BE2C (cell line): Measurements from ENCODE around the gene TMPRSS15.

ENCODE experiments used
- DNase-seq: peaks from one replicate; pipeline ENCODE4 v3.0.0-alpha.2; 2020
- H3K27me3 ChIP-seq: fragments of 250-450 bp; sonication (Bioruptor Pico); 2 replicates; pipeline ENCODE4 v1.5.1; 2020; ENCODE audit warnings: mild to moderate bottlenecking
- H3K36me3 ChIP-seq: fragments of 250-450 bp; sonication (Bioruptor Pico); 2 replicates; pipeline ENCODE4 v1.5.1; 2020; ENCODE audit warnings: mild to moderate bottlenecking
- H3K4me1 ChIP-seq: fragments of 250-450 bp; sonication (Bioruptor Pico); 2 replicates; pipeline ENCODE4 v1.5.1; 2020
- H3K4me3 ChIP-seq: 2 replicates; pipeline ENCODE4 v1.5.1; 2011; ENCODE audit warnings: low read depth, low read length
- H3K9me3 ChIP-seq: fragments of 250-450 bp; sonication (Bioruptor Pico); 2 replicates; pipeline ENCODE4 v1.5.1; 2020
- CTCF ChIP-seq: IDR thresholded peaks from 2 replicates; pipeline ENCODE4 v1.5.1; 2012; ENCODE audit warnings: mild to moderate bottlenecking, low read depth, low read length

TMPRSS15 gene

GRCh38 chr21:18335651-18336236 is 67.8 kb downstream of the TMPRSS15 start:
- peaks cover 15% of the 10 kb centered on the region for H3K4me1 ChIP-seq
- no peaks in the 10 kb centered on the region for H3K36me3 ChIP-seq
- no peak for DNase-seq
- H3K9me3 ChIP-seq: no peaks in the 10 kb centered on the region
- H3K27me3 ChIP-seq: no peaks in the 10 kb centered on the region
- no peak for TF ChIP-seq CTCF
- H3K4me3 ChIP-seq: no peak overlapping the region

- no peak for TF ChIP-seq CTCF
- DNase-seq: peak; percentile 72
- Histone ChIP-seq H3K4me3 (no peak overlapping the region), H3K36me3 (no peaks in the 10 kb centered on the region), H3K27me3 (no peaks in the 10 kb centered on the region), H3K4me1 (peaks cover 15% of the 10 kb centered on the region), H3K9me3 (no peaks in the 10 kb centered on the region)
These were observed 69.5 kb downstream of the TMPRSS15 start for GRCh38 chr21:18334066-18334465.

DNA sequence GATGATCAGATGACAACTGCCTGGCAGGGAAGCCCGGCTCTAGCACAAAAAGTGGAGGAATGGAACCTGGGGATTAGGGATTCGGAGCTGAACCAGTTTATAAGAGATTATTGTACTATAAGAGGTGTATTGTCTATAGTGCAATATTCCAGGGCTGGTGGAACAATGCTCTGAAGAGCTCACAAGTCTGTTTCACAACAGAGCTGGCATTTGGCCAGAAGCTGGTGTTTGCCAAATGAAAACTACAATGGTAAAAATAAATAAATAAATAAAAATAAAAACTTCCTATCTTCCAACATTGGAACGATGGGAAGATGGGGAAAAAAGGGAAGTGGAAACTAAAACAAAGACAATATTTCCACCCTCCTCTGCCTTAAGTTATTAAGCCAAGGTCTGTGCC is 85.4 kb downstream of the TMPRSS15 start:
- Histone ChIP-seq H3K27me3 (no peaks in the 10 kb centered on the region), H3K4me1 (peaks cover 4% of the 10 kb centered on the region; the same call in 1 of the 2 replicates), H3K36me3 (no peaks in the 10 kb centered on the region), H3K9me3 (no peaks in the 10 kb centered on the region), H3K4me3 (no peak overlapping the region)
- TF ChIP-seq CTCF: no peak
- DNase-seq: peak; percentile 26

DNA sequence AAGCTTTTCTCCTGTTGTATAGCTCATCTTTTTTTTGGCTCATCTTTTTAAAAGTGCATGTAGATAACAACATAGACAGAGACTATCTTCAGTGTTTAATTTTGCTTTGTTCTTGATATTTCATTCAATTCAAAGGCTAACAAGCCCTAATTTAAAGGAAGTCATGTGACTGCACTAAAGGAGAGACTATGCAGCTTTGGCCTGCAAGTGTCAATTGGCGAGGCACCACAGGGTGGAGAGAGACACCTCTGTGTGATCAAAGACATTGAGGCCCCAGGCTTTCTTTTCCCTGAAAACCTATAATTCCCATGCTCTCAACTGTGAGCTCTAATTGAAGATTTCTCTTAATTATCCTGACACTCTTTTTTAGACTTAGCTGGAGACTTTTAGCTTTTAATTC is 105.4 kb downstream of the TMPRSS15 start:
- Histone ChIP-seq H3K4me3 (no peak overlapping the region), H3K9me3 (no peaks in the 10 kb centered on the region), H3K27me3 (no peaks in the 10 kb centered on the region), H3K4me1 (no peaks in the 10 kb centered on the region; the same call in 1 of the 2 replicates), H3K36me3 (no peaks in the 10 kb centered on the region)
- no peak for DNase-seq
- peak; percentile 36 for TF ChIP-seq CTCF

DNA sequence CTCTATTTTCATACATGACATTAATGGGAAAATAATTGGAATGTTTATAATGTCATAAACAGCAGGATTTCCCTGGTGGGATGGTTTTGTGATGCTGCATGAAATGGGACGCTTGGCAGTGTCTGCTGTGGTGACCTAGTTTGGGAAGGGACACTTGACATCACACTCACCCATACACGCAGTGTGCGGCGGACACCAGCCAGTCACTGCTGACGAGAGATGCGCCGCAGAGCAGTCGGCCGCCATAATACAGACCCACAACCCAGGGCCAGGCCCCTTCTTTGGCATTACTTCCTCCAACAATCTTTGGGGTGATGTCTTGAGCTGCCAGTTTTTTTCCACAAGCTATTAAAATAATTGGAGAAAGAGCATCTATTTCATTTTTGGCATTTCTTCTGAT is 109.5 kb downstream of the TMPRSS15 start:
- no peak for TF ChIP-seq CTCF

DNA sequence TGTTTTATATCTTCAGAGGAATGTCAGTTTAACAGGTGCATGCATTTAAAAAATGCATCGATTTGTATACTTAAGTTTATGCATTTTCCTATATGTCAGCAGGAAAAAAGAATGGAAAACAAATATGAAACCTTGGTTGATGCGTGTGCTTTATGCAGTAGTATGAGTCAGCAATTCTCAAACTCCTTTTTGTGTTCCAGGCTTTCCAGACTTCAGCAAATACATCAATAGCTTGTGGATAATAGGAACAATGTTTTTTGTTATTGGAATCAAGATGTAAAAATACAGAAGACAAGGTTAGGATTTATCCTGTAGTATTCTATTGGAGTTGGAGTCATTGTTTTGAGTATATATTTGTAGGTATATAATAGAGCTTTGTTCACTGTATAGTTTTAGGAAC is 113.7 kb downstream of the TMPRSS15 start:
- no peak for DNase-seq
- no peak overlapping the region for H3K4me3 ChIP-seq
- H3K9me3 ChIP-seq: no peaks in the 10 kb centered on the region
- H3K36me3 ChIP-seq: no peaks in the 10 kb centered on the region
- no peaks in the 10 kb centered on the region for H3K27me3 ChIP-seq
- H3K4me1 ChIP-seq: no peaks in the 10 kb centered on the region
- TF ChIP-seq CTCF: no peak

More for the DNA sequence above, 109.5 kb downstream of the TMPRSS15 start:
- Histone ChIP-seq H3K4me3 (no peak overlapping the region), H3K36me3 (no peaks in the 10 kb centered on the region), H3K27me3 (no peaks in the 10 kb centered on the region), H3K4me1 (no peaks in the 10 kb centered on the region; the same call in 1 of the 2 replicates), H3K9me3 (no peaks in the 10 kb centered on the region)
- no peak for DNase-seq
